Osteoblast (primary cell): ENCODE data around the gene RPL9. TPM values are rescaled to one million over a fixed set of nuclear protein-coding genes. Genes with fewer than 3 reads are reported as not detected.
"Not testable (repeated sequence)": the region's sequence is repeated elsewhere in the genome, so short reads cannot be mapped to it uniquely, and the experiment has no call there.

Experiments used
- DNase-seq: peaks from one replicate; pipeline ENCODE4 v3.0.0; 2011; ENCODE audit warnings: low spot score, mixed read lengths; ENCODE audit not compliant: insufficient read length; ENCODE audit errors: missing footprints
- H2AFZ ChIP-seq: 2 replicates; pipeline ENCODE4 v1.6.0; 2011; ENCODE audit warnings: mild to moderate bottlenecking, low read length
- H3K27ac ChIP-seq: 2 replicates; pipeline ENCODE4 v1.5.1; 2011; ENCODE audit warnings: mild to moderate bottlenecking, low read depth, low read length, moderate library complexity
- H3K27me3 ChIP-seq: 2 replicates; pipeline ENCODE4 v1.6.0; 2012; ENCODE audit warnings: mild to moderate bottlenecking, control low read depth, inconsistent platforms, low read length, moderate library complexity; ENCODE audit not compliant: insufficient read depth
- H3K36me3 ChIP-seq: 2 replicates; pipeline ENCODE4 v1.5.1; 2011; ENCODE audit warnings: mild to moderate bottlenecking, low read length, control low read depth, moderate library complexity; ENCODE audit not compliant: insufficient read depth
- H3K4me1 ChIP-seq: 2 replicates; pipeline ENCODE4 v1.5.1; 2011; ENCODE audit warnings: mild to moderate bottlenecking, low read length, control low read depth, moderate library complexity; ENCODE audit not compliant: insufficient read depth
- H3K4me2 ChIP-seq: 2 replicates; pipeline ENCODE4 v1.6.0; 2011; ENCODE audit warnings: mild to moderate bottlenecking, low read length; ENCODE audit not compliant: insufficient read depth
- H3K4me3 ChIP-seq: fragments of 200-600 bp; sonication (generic); 3 replicates; pipeline ENCODE4 v1.5.1; 2012; ENCODE audit warnings: mild to moderate bottlenecking, low read length, inconsistent platforms; ENCODE audit not compliant: insufficient read depth
- H3K79me2 ChIP-seq: 2 replicates; pipeline ENCODE4 v1.6.0; 2012; ENCODE audit warnings: mild to moderate bottlenecking, low read length, control low read depth, inconsistent platforms; ENCODE audit not compliant: insufficient read depth
- H3K9me3 ChIP-seq: 2 replicates; pipeline ENCODE4 v1.5.1; 2011; ENCODE audit warnings: low read depth, low read length, control low read depth
- H4K20me1 ChIP-seq: 2 replicates; pipeline ENCODE4 v1.6.0; 2012; ENCODE audit warnings: mild to moderate bottlenecking, low read length, control low read depth; ENCODE audit not compliant: insufficient read depth
- CTCF ChIP-seq: IDR thresholded peaks from 2 replicates; pipeline ENCODE4 v1.5.1; 2011; ENCODE audit warnings: mild to moderate bottlenecking, low read depth, low read length, moderate library complexity; ENCODE audit errors: extremely low read depth
- total RNA-seq: library from RNA; depleted of rRNA; stranded (reverse); fragments of >200 nt; gene quantifications from 2 replicates; pipeline ENCODE4 v1.2.3, GENCODE V29; 2012

Gene RPL9
- total RNA-seq, 1 donor: 1,561 TPM

GRCh38 chr4:39466747-39467146 is 8.0 kb upstream of the RPL9 start:
- H3K27ac ChIP-seq: peak overlapping the region; percentile 27

GRCh38 chr4:39464886-39465501 is 6.3 kb upstream of the RPL9 start:
- Histone ChIP-seq H3K27me3 (no peaks in the 10 kb centered on the region), H3K36me3 (peaks cover 13% of the 10 kb centered on the region), H2AFZ (peak overlapping the region; percentile 76), H3K4me3 (no peak overlapping the region), H3K4me1 (peaks cover 8% of the 10 kb centered on the region), H3K4me2 (peak overlapping the region; percentile 51), H3K79me2 (peaks cover 2% of the 10 kb centered on the region), H4K20me1 (no peaks in the 10 kb centered on the region), H3K27ac (peak overlapping the region; percentile 9), H3K9me3 (no peaks in the 10 kb centered on the region)
- peak; percentile 90 for DNase-seq
- TF ChIP-seq CTCF: peak; percentile 38

More at GRCh38 chr4:39466747-39467146, 8.0 kb upstream of the RPL9 start:
- Histone ChIP-seq H3K27me3 (no peaks in the 10 kb centered on the region), H3K4me3 (no peak overlapping the region), H3K36me3 (peaks cover 13% of the 10 kb centered on the region), H3K4me2 (no peak overlapping the region), H3K9me3 (no peaks in the 10 kb centered on the region), H3K79me2 (no peaks in the 10 kb centered on the region), H4K20me1 (no peaks in the 10 kb centered on the region), H3K4me1 (peaks cover 7% of the 10 kb centered on the region), H2AFZ (no peak overlapping the region)
- no peak for DNase-seq
- no peak for TF ChIP-seq CTCF

- Histone ChIP-seq H3K36me3 (peaks cover 52% of the 10 kb centered on the region), H4K20me1 (peaks cover 49% of the 10 kb centered on the region), H3K79me2 (peaks cover 37% of the 10 kb centered on the region), H3K4me1 (peaks cover 25% of the 10 kb centered on the region), H3K4me2 (peak overlapping the region; percentile 96), H3K27ac (peak overlapping the region; percentile 97), H2AFZ (peak overlapping the region; percentile 93), H3K4me3 (peak overlapping the region; percentile 97)
- DNase-seq, H3K27me3 ChIP-seq, H3K9me3 ChIP-seq: not testable (repeated sequence)
Measured at GRCh38 chr4:39458161-39458504, 589 bp downstream of the RPL9 start.

GRCh38 chr4:39456946-39457763 is 1.6 kb downstream of the RPL9 start:
- peak overlapping the region; percentile 97 for H3K27ac ChIP-seq

More at GRCh38 chr4:39456946-39457763, 1.6 kb downstream of the RPL9 start:
- Histone ChIP-seq H3K79me2 (peaks cover 37% of the 10 kb centered on the region), H2AFZ (no peak overlapping the region), H3K27me3 (no peaks in the 10 kb centered on the region), H3K4me2 (peak overlapping the region; percentile 96), H3K9me3 (no peaks in the 10 kb centered on the region), H4K20me1 (peaks cover 58% of the 10 kb centered on the region), H3K4me1 (peaks cover 25% of the 10 kb centered on the region), H3K36me3 (peaks cover 60% of the 10 kb centered on the region), H3K4me3 (peak overlapping the region; percentile 97)
- no peak for TF ChIP-seq CTCF
- DNase-seq: no peak
